Stimulated activated naive CD8-positive, alpha-beta T cell treated with anti-CD3 and anti-CD28 coated beads, Interleukin-15, Interleukin-2, amounts not matched to agents 100 ng/mL and 50 ng/mL, for 24 hours (primary cell): ENCODE measurements around the gene NRF1.

Experiments
- H3K27ac Mint-ChIP-seq: one replicate; pipeline ENCODE4 v1.8.0; 2021; ENCODE audit warnings: mild to moderate bottlenecking, mixed read lengths
- H3K27me3 Mint-ChIP-seq: one replicate; pipeline ENCODE4 v1.8.0; 2021; ENCODE audit warnings: mixed read lengths
- H3K36me3 Mint-ChIP-seq: one replicate; pipeline ENCODE4 v1.8.0; 2021; ENCODE audit warnings: low read depth, mixed read lengths
- H3K4me1 Mint-ChIP-seq: one replicate; pipeline ENCODE4 v1.8.0; 2021; ENCODE audit warnings: low read depth, mixed read lengths
- H3K4me3 Mint-ChIP-seq: one replicate; pipeline ENCODE4 v1.8.0; 2021; ENCODE audit warnings: mild to moderate bottlenecking, mixed read lengths
- H3K9me3 Mint-ChIP-seq: one replicate; pipeline ENCODE4 v1.8.0; 2021; ENCODE audit warnings: mixed read lengths

The NRF1 gene

DNA sequence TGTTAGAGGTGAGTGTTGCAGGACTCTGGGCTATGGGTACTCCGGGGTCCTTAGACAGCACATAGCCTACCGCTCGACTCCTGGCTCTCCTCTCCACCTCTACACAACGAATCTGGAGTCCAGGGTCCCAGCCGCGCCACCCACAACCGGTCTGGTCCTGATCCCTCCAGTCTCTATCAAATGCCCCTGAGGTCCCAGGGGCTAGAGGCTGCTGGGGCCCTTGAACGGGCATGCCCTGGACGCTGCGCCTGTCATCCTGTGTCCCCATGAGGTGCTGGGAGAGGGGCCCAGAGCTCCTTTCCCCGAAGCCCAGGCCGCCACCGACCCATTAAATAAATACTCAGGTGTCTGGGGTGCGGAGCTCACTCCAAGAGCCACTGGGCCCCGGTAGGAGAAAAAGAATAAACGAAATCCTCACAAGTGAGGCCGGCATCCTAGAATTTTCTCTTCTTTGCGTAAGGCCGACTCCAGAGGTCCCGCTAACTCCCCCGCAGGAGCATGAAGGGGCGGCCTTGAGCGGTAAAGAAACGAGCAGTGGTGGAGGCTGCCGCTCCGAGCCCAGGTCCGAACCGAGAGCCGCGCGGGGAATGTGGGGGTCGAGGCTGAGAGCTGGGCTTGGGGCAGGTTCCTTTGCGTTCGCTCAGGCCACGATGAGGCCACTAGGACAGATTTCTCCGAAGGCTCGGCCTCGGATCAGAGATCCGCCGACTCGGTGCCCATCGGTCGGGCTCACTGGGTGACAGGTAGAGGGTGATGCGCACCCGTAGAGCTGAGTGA is 166.7 kb downstream of the NRF1 start:
- H3K9me3 Mint-ChIP-seq, result no peaks in the 10 kb centered on the region
- H3K4me1 Mint-ChIP-seq, result peaks cover 18% of the 10 kb centered on the region
- no peak overlapping the region for H3K27ac Mint-ChIP-seq
- peaks cover 42% of the 10 kb centered on the region for H3K27me3 Mint-ChIP-seq
- no peaks in the 10 kb centered on the region for H3K36me3 Mint-ChIP-seq
- no peak overlapping the region for H3K4me3 Mint-ChIP-seq

DNA sequence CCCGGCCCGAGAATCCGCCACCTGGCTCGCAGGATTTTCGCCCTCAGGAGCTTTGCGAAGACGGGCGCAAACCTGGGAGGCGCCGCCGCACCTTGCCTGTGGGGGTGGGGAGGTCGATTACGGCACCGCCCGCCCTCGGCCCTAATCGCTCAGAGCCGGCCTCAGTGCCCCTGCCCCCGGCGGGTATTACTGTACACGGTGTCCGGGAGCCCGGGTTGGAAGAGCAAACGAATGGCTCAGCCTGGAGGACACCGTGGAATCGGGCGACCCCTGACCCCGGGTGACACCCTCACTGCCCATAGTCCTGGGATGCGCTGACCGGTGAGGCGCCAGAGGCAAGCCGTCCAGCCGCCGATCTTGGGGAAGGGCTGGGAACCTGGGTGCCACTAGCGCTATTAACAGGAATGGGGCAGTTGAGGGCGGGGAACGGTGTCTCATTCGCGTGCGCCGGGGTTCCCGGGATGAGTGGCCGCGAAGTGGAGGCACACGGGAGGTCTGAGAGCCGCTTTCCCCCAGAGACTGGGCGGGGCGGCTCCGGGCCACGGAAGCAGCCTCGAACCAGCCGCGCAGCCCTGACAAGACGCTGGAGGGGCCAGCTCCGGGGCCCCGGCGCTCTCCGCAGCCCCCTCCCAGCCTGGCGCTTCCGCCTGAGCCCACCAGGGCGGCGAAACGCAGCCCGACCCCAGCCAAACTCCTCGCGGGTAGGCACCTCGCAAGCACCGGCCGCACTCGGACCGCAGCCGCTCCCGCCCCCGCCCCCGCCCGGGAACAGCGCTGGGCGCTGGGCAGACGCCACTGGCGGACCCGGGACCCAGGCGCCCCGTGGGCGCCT is 167.5 kb downstream of the NRF1 start:
- peaks cover 23% of the 10 kb centered on the region for H3K4me1 Mint-ChIP-seq
- no peaks in the 10 kb centered on the region for H3K36me3 Mint-ChIP-seq
- H3K4me3 Mint-ChIP-seq, result peak overlapping the region; percentile 35
- H3K9me3 Mint-ChIP-seq, result no peaks in the 10 kb centered on the region
- no peak overlapping the region for H3K27ac Mint-ChIP-seq
- H3K27me3 Mint-ChIP-seq, result peaks cover 48% of the 10 kb centered on the region

DNA sequence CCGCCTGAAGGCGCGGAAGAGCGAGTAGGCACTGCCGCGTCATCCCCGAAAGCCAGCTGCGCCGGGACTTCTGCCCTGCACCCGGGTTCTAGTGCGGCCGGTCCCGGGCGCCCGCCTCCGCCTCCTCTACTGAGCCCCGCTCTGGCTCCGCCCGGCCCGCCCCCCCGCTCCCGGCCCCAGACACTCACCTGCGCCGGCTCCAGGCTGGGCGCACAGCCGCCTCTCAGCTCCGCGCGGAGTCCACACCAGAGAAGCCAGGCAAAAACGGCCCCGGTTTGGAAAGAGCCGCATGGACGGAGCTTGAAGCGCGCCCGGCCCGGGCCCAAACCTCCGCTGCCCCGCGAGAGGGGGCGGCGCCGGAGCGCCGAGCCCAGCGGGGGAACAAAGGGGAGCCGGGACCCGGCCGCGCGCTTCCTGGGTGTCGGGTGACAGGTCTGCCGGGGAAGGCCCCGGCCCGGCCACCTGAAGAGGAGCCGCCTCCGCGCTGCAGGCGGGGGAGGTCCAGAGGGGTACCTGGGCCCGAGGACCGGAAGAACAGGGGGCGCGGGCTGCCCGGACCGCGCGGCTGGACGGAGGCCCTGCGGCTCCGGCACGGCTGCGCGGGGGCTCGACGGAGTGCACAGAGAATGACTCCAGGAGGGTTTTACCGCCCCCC is 168.2 kb downstream of the NRF1 start:
- Mint-ChIP-seq H3K36me3 (no peaks in the 10 kb centered on the region), H3K4me1 (peaks cover 24% of the 10 kb centered on the region), H3K4me3 (no peak overlapping the region), H3K9me3 (no peaks in the 10 kb centered on the region), H3K27me3 (peaks cover 52% of the 10 kb centered on the region), H3K27ac (no peak overlapping the region)

DNA sequence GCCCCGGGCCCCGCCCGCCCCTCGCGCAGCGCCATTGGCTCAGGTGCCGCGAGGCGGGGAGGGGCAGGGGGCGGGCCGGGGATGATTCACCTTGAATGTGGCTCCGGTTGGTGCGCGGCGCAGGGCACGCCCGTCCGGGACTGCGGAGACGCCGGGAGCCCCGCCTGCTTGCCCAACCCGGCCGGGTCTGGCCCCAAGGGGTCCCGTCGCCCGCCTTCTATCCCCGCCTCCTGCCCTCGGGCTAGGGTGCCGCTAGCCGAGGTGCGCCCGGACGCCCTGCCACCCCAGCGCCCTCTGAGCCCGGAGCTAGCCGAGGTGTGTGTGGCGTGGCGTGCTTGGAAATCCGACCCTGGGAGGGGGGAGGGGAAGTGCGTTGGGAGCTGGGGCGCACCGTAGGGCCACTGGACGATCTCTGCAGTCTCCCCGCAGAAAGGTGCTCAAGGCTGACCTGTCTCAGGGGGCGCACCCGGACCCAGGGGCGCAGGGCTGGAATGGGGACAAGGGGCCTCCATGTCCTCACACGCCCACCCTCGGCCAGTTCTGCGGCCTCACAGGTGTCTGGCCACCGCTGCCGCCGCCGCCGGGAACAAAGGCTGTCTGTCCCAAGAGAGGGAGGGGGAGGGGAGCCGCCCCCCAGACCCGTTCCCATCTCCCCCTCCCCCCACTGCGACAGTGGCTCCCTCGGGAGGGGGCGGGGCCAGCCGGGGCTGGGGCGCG is 168.9 kb downstream of the NRF1 start:
- Mint-ChIP-seq H3K36me3 (no peaks in the 10 kb centered on the region), H3K9me3 (no peaks in the 10 kb centered on the region), H3K4me1 (peaks cover 31% of the 10 kb centered on the region), H3K4me3 (peak overlapping the region; percentile 52), H3K27me3 (peaks cover 58% of the 10 kb centered on the region), H3K27ac (no peak overlapping the region)

DNA sequence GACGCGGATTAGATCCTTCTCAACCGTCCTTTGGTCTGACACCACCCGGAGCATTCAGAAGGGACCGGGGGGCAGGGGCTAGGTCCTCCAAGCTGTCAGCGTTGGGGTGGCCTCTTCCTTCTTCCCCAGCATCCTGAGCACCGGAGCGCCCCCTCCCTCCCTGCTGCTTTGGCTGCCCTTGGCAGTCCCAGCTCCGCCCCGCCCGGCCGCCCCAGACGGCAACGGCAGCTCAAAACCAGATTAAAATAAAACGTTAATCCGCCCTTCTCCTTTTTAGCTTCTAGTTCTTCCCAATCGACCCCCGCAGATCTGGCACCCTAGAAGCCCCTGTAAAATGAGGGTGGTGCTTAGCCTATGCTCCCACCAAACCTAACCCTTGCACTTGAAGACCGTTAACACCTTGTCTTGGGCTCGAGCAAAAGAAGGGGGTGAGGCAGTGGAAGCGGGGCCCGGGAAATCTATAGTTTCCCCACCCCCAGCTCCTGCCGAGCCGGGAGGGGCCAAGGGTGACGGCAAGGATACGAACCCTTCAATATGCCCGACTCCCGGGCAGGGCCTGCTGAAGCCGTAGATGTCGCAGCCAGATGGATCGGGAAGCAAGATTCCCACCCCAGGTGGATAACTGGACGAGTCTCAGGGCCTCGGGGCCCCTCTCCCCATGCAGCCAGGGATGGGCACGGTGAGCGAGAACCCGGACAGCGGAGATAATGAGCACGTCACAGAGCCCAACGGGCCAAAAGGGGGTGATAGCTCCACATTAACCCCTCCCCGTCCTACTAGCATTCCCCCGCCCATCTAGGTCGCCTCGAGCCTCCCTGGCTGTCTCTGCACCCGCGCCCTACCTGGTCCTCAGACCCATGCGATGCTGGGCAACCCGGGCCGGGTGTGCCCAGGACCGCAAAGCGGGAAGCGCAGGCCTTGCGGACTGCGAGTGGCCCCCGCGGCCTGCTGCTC is 169.7 kb downstream of the NRF1 start:
- H3K27me3 Mint-ChIP-seq, result peaks cover 64% of the 10 kb centered on the region
- H3K4me1 Mint-ChIP-seq, result peaks cover 39% of the 10 kb centered on the region
- H3K9me3 Mint-ChIP-seq, result no peaks in the 10 kb centered on the region
- H3K27ac Mint-ChIP-seq, result no peak overlapping the region
- H3K36me3 Mint-ChIP-seq, result no peaks in the 10 kb centered on the region
- peak overlapping the region; percentile 75 for H3K4me3 Mint-ChIP-seq

DNA sequence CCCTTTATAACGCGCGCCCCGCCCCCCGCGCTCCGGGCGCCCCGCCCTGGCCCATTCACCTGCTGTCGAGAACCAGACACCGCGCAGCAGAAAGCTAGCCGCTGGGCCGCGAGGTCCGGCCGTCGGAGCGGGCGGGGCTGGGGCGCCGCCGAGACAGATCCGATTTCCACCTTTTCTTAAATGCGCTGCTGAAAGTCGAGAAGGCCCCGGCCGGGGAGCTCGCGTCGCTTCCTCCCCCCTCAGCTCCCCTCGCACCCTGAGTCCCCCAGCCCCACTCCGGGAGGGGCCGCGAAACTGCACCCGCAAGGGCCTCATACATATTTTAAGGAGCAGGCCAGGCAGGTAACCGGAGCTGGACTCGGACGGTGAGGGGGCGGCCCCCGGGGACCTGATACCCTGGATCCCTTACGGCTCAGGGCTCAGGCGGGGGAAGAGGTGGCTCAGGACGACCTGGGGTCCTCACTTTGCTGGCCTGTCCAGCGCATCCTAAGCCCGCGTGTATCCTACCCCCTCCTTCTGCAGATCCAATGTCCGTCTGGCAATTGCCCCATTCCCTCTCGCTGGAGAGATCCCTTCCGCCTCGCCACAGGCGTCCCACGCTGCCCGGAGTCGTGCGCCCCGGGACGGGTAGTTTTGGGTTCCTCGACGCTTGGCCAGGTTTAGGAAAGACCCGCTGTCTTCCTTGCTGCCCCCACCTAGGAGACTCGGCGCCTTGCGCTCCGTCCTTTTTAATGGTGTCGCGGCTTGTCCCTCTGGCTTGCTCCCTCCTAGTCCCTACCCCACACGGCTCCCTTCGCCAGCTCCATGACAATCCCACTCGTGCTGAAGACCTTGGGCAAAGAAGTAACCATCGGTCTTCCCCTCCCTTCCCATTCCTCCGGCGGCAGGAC is 170.7 kb downstream of the NRF1 start:
- H3K27me3 Mint-ChIP-seq, result peaks cover 72% of the 10 kb centered on the region
- H3K27ac Mint-ChIP-seq, result no peak overlapping the region
- H3K4me1 Mint-ChIP-seq, result peaks cover 43% of the 10 kb centered on the region
- no peaks in the 10 kb centered on the region for H3K36me3 Mint-ChIP-seq
- no peaks in the 10 kb centered on the region for H3K9me3 Mint-ChIP-seq
- peak overlapping the region; percentile 48 for H3K4me3 Mint-ChIP-seq

DNA sequence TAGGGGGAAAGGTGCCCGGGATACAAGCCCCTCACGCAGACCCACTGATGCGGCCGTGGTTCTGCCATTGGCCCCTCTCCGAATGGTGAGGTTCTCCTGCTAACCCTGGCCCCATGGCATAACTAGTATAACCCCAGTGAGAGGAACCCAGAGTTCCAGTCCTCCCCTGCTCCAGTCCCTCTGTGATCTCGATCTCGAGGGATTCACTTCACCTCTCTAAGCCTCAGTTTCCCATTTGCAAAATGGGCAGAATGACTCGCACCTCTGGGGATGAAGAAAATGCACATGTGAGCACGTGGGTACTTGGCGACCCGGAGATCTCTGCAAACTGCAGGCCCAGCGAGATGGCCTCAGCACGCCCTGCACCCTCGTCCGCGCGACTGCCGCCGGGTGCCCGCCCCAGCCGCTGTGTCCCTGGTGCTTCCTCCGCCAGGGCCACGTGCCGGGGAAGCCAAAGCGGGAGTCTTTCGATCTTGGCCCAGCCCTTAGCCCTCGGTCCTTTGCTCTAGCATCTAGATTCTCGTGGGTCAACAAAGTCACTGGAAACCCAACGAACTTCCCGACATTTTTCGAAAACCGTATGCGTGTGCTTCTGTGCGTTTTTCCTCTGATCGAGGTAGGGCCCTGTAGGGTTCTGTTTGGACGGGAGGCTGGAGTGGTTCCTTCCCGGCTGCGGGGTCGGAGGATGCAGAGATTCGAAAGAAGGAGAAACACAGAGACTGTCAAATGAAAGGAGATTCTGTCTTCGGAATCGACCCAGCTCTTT is 171.5 kb downstream of the NRF1 start:
- H3K27ac Mint-ChIP-seq, result peak overlapping the region; percentile 21
- H3K4me3 Mint-ChIP-seq, result peak overlapping the region; percentile 54
- H3K27me3 Mint-ChIP-seq, result peaks cover 71% of the 10 kb centered on the region
- H3K36me3 Mint-ChIP-seq, result no peaks in the 10 kb centered on the region
- H3K4me1 Mint-ChIP-seq, result peaks cover 43% of the 10 kb centered on the region
- H3K9me3 Mint-ChIP-seq, result no peaks in the 10 kb centered on the region

DNA sequence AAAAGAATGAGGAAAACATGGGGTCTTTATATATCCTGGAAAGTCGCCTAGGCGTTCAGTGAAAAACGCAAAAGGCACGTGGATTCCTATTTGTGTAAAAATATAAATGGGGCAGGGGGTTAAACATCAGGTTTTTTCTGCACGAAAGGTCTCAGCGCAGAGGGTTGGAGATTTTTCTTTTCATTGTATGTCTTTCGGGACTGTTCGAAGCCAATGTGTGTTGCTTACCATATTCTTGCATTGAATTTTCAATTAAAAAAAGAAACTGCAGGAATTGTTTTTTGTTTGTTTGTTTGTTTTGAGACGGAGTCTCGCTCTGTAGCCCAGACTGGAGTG is 172.0 kb downstream of the NRF1 start:
- Mint-ChIP-seq H3K27me3 (peaks cover 65% of the 10 kb centered on the region), H3K4me3 (peak overlapping the region; percentile 54)

DNA sequence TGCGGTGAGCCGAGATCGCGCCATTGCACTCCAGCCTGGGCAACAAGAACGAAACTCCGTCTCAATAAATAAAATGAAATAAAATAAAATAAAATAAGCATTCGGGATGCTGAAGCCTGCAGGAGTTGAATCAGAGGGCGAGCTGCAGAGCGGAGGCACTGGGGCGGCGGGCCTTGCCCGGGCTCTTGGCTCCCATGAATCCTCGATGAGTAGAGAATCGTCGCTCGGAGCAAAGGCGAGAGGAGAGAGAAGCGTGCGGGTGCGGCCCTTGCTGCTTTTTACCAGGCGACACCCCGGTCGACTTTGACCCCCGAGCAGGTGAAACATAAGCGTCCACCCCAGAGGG is 172.9 kb downstream of the NRF1 start:
- Mint-ChIP-seq H3K9me3 (no peaks in the 10 kb centered on the region), H3K27ac (no peak overlapping the region), H3K4me3 (no peak overlapping the region), H3K36me3 (no peaks in the 10 kb centered on the region), H3K4me1 (peaks cover 43% of the 10 kb centered on the region), H3K27me3 (peaks cover 61% of the 10 kb centered on the region)

More for the DNA sequence above, 172.0 kb downstream of the NRF1 start:
- Mint-ChIP-seq H3K36me3 (no peaks in the 10 kb centered on the region), H3K27ac (peak overlapping the region; percentile 21), H3K9me3 (no peaks in the 10 kb centered on the region), H3K4me1 (peaks cover 43% of the 10 kb centered on the region)

DNA sequence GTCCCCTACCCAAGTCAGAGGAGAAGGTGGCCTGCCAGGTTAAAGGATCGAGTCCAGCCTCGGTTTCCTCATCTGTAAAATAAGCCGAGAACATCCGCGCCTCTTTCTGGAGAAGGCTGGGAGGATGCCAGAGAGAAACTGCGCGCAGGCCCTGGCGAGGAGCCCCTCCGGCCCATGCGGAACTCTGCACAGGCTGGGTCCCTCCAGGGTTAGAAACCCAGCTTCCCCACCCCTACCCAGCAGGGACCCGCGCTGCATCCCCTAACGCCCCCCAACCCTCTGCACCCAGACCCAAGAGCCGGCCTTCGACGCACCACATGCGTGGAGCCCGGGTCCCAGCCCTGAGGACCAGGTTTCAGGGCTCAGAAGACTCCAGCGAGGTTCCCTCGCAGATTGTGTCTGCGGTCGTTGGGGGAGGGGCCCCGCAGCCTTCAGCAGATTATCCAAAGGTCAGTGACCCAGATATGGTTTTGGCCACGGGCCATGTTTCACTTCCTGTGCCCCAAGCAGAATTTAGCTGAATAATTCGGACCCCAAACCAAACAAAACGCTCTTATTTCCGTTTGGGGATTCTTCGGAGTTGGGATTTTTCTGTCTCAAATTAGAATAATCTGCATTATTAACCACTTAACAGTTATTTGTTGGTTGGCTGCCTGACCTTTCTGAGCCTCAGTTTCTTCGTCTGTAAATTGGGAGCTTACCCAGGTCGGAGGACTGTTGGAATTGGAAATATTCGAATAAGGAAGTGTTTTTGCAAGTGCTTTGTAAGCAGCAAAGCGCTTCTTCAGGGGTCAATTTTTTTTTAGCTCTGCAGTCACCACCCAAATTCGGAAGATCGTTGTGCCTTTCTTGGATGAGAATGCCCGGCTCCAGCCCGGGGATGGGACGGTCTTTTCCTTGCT is 173.5 kb downstream of the NRF1 start:
- H3K4me1 Mint-ChIP-seq, result peaks cover 43% of the 10 kb centered on the region
- peaks cover 62% of the 10 kb centered on the region for H3K27me3 Mint-ChIP-seq
- H3K9me3 Mint-ChIP-seq, result no peaks in the 10 kb centered on the region
- H3K36me3 Mint-ChIP-seq, result no peaks in the 10 kb centered on the region
- H3K4me3 Mint-ChIP-seq, result peak overlapping the region; percentile 51
- no peak overlapping the region for H3K27ac Mint-ChIP-seq

DNA sequence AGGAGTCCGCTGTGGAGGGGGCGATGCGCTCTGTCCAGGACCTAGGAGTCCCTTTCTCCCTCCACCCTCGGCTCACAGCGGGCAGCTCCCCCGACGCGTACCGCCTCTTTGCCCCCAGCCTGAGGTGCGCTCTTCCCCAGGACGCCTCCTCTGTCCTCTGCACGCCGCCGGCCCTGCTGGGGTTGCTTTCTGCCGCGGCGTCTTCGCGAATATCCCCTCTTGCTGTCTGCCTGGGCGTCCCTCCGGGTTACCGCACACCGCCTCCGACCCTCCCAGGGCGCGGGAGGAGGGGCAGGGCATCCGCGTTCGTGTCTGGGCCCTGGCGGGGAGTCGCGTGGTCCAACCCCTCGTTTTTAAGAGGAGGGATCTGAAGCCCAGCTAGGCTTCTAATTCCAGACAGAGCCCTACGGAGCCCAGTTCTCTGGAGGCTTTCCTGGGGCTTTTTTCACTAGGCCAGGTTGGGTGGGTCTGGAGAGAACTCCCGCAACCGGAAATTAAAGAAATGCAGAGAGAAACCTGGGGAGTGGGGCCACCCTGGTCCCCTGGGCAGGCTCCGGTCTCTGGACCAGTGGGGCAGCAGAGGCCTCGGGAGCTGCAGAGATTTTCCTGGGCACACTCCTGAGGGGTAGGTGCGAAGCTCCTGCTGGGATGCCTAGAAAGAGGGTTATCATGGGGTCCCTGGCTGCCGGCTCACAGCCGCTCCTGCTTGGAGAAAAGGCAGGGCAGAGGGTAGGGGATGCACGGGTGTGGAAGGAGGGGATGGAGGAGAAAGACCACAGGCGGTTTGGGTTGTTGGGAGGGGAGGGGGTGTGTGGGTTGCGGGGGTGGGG is 174.4 kb downstream of the NRF1 start:
- H3K4me3 Mint-ChIP-seq, result peak overlapping the region; percentile 51
- peaks cover 43% of the 10 kb centered on the region for H3K4me1 Mint-ChIP-seq
- H3K36me3 Mint-ChIP-seq, result no peaks in the 10 kb centered on the region
- H3K27ac Mint-ChIP-seq, result no peak overlapping the region
- no peaks in the 10 kb centered on the region for H3K9me3 Mint-ChIP-seq
- H3K27me3 Mint-ChIP-seq, result peaks cover 64% of the 10 kb centered on the region
